K562 (cell line): ENCODE measurements around the gene AHCYL2. TPM values are rescaled to one million over a fixed set of nuclear protein-coding genes. Genes with fewer than 3 reads are reported as not detected.

Experiments used
- ATAC-seq: fragments of 200-7000 bp; cut with Tn5 transposase; 3 replicates; pipeline ENCODE4 v1.9.1; 2020; ENCODE audit warnings: moderate library complexity
- BruUV-seq: library from RNA; stranded (reverse); fragments of 400-500 nt; replicated peaks from 2 replicates; lab custom pipeline; 2021; lab: Mats Ljungman, UMichigan
- CTCF ChIA-PET: fragments of 300-600 bp; formaldehyde crosslinking; extraction: SDS; loops from one replicate; lab custom pipeline; 2021; ENCODE audit warnings: low intra/inter-chr PET ratio; lab: Yijun Ruan, JAX
- POLR2A ChIA-PET: fragments of 300-600, 350-650 bp; sonication (Branson Sonifier 250); formaldehyde crosslinking; extraction: SDS; loops from one replicate; lab custom pipeline; 2021; ENCODE audit warnings: antibody characterized with exemption, inconsistent platforms; lab: Yijun Ruan, JAX
- DNase-seq, 4 experiments: peaks; one replicate each; pipeline versions ENCODE4 v3.0.0 to v3.0.0-alpha.2; 2011 to 2018; ENCODE audit warnings: low spot score in 3 of 4, mixed read lengths in 3 of 4; ENCODE audit errors: extremely low read depth in 1 of 4
- FAIRE-seq: peaks from 2 replicates; lab custom pipeline; 2011; peaks lifted over from hg19 to GRCh38; lab: Jason Lieb, UNC
- H2AFZ ChIP-seq: 2 replicates; pipeline ENCODE4 v1.6.0; 2011; ENCODE audit warnings: low read depth, low read length, control low read depth, inconsistent platforms
- H3K27ac ChIP-seq: fragments of 200-600 bp; 3 replicates; pipeline ENCODE4 v1.8.0; 2011; ENCODE audit warnings: low read depth, mild to moderate bottlenecking, control low read depth, inconsistent platforms, low read length, moderate library complexity, mixed read lengths; ENCODE audit errors: extremely low read depth
- H3K27me3 ChIP-seq, 2 experiments: fragments of 300-600 bp in 1 of 2; 2 replicates in 1 of 2; 3 replicates in 1 of 2; pipeline versions ENCODE4 v1.6.0 to v1.8.0; 2011; ENCODE audit warnings: inconsistent platforms in 2 of 2, low read length in 2 of 2, mild to moderate bottlenecking in 1 of 2, mixed read lengths in 1 of 2, moderate library complexity in 1 of 2; ENCODE audit not compliant: control insufficient read depth in 2 of 2, insufficient read depth in 2 of 2
- H3K36me3 ChIP-seq: fragments of 300-600 bp; 3 replicates; pipeline ENCODE4 v1.8.0; 2011; ENCODE audit warnings: mild to moderate bottlenecking, low read length, inconsistent platforms; ENCODE audit not compliant: control insufficient read depth, insufficient read depth
- H3K4me1 ChIP-seq, 2 experiments: fragments of 200-600 bp in 1 of 2; replicated peaks in 1 of 2; 2 replicates in 1 of 2; 3 replicates in 1 of 2; pipeline versions ENCODE4 v1.5.1 to v1.8.0; 2011; ENCODE audit warnings: inconsistent platforms in 2 of 2, low read length in 2 of 2, mild to moderate bottlenecking in 1 of 2, mixed read lengths in 1 of 2, moderate library complexity in 1 of 2; ENCODE audit not compliant: control insufficient read depth in 2 of 2, insufficient read depth in 2 of 2
- H3K4me2 ChIP-seq: 2 replicates; pipeline ENCODE4 v1.6.1; 2011; ENCODE audit warnings: low read length, control low read depth, inconsistent platforms, mixed read lengths; ENCODE audit not compliant: insufficient read depth
- H3K4me3 ChIP-seq: fragments of 200-600 bp; sonication (generic), shearing (Covaris generic); 2 replicates; pipeline ENCODE4 v1.5.1; 2016; ENCODE audit warnings: control low read depth, inconsistent platforms
- H3K79me2 ChIP-seq: fragments of 200-600 bp; 3 replicates; pipeline ENCODE4 v1.8.0; 2011; ENCODE audit warnings: low read length, inconsistent platforms; ENCODE audit not compliant: control insufficient read depth, insufficient read depth
- H3K9ac ChIP-seq, 2 experiments: 2 replicates each; pipeline versions ENCODE4 v1.6.0 to v1.6.1; 2011; ENCODE audit warnings: low read depth in 2 of 2, low read length in 2 of 2, control low read depth in 1 of 2, inconsistent platforms in 1 of 2, mild to moderate bottlenecking in 1 of 2, mixed read lengths in 1 of 2; ENCODE audit not compliant: insufficient read depth in 1 of 2
- H3K9me1 ChIP-seq: one replicate; pipeline ENCODE4 v1.6.0; 2011; ENCODE audit warnings: inconsistent platforms, mild to moderate bottlenecking, low read length, moderate library complexity; ENCODE audit not compliant: control insufficient read depth, insufficient read depth
- H3K9me3 ChIP-seq: replicated peaks from 2 replicates; pipeline ENCODE4 v1.5.1; 2011; ENCODE audit warnings: low read depth, low read length, inconsistent platforms; ENCODE audit not compliant: control insufficient read depth, insufficient read depth
- H4K20me1 ChIP-seq: replicated peaks from 2 replicates; pipeline ENCODE4 v1.6.1; 2011; ENCODE audit warnings: low read length, inconsistent platforms, mixed read lengths; ENCODE audit not compliant: control insufficient read depth, insufficient read depth
- CAMTA2 ChIP-seq: fragments of 250-450 bp; sonication (Bioruptor Pico); conservative IDR thresholded peaks from 2 replicates; pipeline ENCODE4 v1.5.1; 2022
- CEBPB ChIP-seq: fragments of 450-650 bp; IDR thresholded peaks from 2 replicates; pipeline ENCODE4 v1.6.1; 2016; ENCODE audit warnings: missing genetic modification characterization, missing compliant biosample characterization
- EP300 ChIP-seq: IDR thresholded peaks from 2 replicates; pipeline ENCODE4 v1.6.1; 2012; ENCODE audit warnings: low read length, improper control_type of control experiment
- ESRRA ChIP-seq: fragments of 450-650 bp; IDR thresholded peaks from 2 replicates; pipeline ENCODE4 v1.6.1; 2014; ENCODE audit warnings: low read depth, mild to moderate bottlenecking, moderate library complexity, borderline replicate concordance
- HMG20A ChIP-seq: fragments of 450-650 bp; formaldehyde crosslinking; conservative IDR thresholded peaks from 2 replicates; pipeline ENCODE4 v1.4.0; 2020; ENCODE audit warnings: mild to moderate bottlenecking, mixed read lengths
- LARP7 ChIP-seq: fragments of 450-650 bp; IDR thresholded peaks from 2 replicates; pipeline ENCODE4 v1.6.1; 2016
- PHF20 ChIP-seq: fragments of 450-650 bp; IDR thresholded peaks from 2 replicates; pipeline ENCODE4 v1.6.1; 2018; ENCODE audit not compliant: partially characterized antibody
- RBBP5 ChIP-seq: fragments of 200-600 bp; sonication (generic); IDR thresholded peaks from 2 replicates; pipeline ENCODE4 v1.6.1; 2012; ENCODE audit warnings: borderline replicate concordance, mild to moderate bottlenecking, low read length, control low read depth, inconsistent platforms; ENCODE audit not compliant: insufficient read depth, poor library complexity, severe bottlenecking
- RHOXF2B ChIP-seq: fragments of 250-450 bp; sonication (Bioruptor Pico); conservative IDR thresholded peaks from 2 replicates; pipeline ENCODE4 v1.5.1; 2021
- SRSF9 ChIP-seq: fragments of 200-400 bp; formaldehyde crosslinking; IDR thresholded peaks from 2 replicates; pipeline ENCODE4 v1.6.1; 2017; ENCODE audit warnings: low read depth, low read length, borderline replicate concordance
- TARDBP ChIP-seq: fragments of 450-650 bp; IDR thresholded peaks from 2 replicates; pipeline ENCODE4 v1.6.1; 2016
- TOE1 ChIP-seq, 2 experiments: fragments of 450-650 bp in 1 of 2; sonication (generic) in 1 of 2; formaldehyde crosslinking in 1 of 2; IDR thresholded peaks; 2 replicates each; pipeline versions ENCODE4 v1.7.1 to v1.8.0; 2016 to 2022; ENCODE audit warnings: borderline replicate concordance in 2 of 2, mild to moderate bottlenecking in 2 of 2, antibody characterized with exemption in 1 of 2, inconsistent platforms in 1 of 2, low read depth in 1 of 2, missing genetic modification reagents in 1 of 2, moderate library complexity in 1 of 2
- ZNF175 ChIP-seq: fragments of 200-800 bp; sonication (Bioruptor generic); IDR thresholded peaks from 2 replicates; pipeline ENCODE4 v1.6.1; 2016; ENCODE audit warnings: low read depth, mild to moderate bottlenecking, missing genetic modification characterization, missing compliant biosample characterization
- ZNF780A ChIP-seq: fragments of 250-450 bp; sonication (Bioruptor Pico); IDR thresholded peaks from 2 replicates; pipeline ENCODE4 v1.5.0; 2021; ENCODE audit warnings: mild to moderate bottlenecking
- WGBS: fragments of 100-300 bp; shearing (Covaris generic); methylation state at CpG from one replicate; pipeline ENCODE4 v1.1.6; 2016; ENCODE audit warnings: low coverage, mixed read lengths; ENCODE audit not compliant: insufficient coverage; ENCODE audit errors: missing lambda C conversion rate; 5-methylcytosine and 5-hydroxymethylcytosine counted together
- in situ Hi-C: fragments of 300-500 bp; cut with MboI; formaldehyde crosslinking; loops from 4 replicates; pipeline ENCODE4 v1.15.0; 2018; ENCODE audit warnings: inconsistent platforms, mixed read lengths
- intact Hi-C: fragments of 100-400 bp; cut with micrococcal nuclease; formaldehyde crosslinking; loops from 2 replicates; pipeline ENCODE4 v1.14.2; 2022
- polyA plus RNA-seq, 8 experiments: library from polyadenylated mRNA; depleted of rRNA in 4 of 8; stranded (reverse) in 5 of 8; unstranded in 3 of 8; fragments of >200 nt; fragmentation: Nextera tagmentation in 2 of 8; fragmentation: Illumina TruSeq in 1 of 8; extraction: Ambion mirVana in 2 of 8; extraction: Trizol in 1 of 8; gene quantifications; 2 replicates each; pipeline versions ENCODE4 v1.2.1 to v1.2.3, GENCODE V29; 2011 to 2014; ENCODE audit warnings: inconsistent platforms in 1 of 8, missing spikeins in 1 of 8
- total RNA-seq, 7 experiments: library from RNA; depleted of rRNA in 6 of 7; stranded (reverse); fragments of >200 nt in 6 of 7; fragmentation: Illumina TruSeq in 2 of 7; extraction: Trizol in 2 of 7; gene quantifications; 2 replicates each; pipeline versions ENCODE4 v1.2.1 to v1.2.3, GENCODE V29; 2011 to 2021; ENCODE audit warnings: low replicate concordance in 1 of 7
- TF ChIP-seq, protein P1 (sequence below): fragments of 450-650 bp; conservative IDR thresholded peaks from 2 replicates; pipeline ENCODE4 v1.6.1; 2016; ENCODE audit warnings: missing genetic modification characterization, low read depth, mild to moderate bottlenecking, control low read depth, missing compliant biosample characterization

Gene AHCYL2
- total and polyA plus RNA-seq, 9 of the 15 experiments (the other 6 are each of a cell fraction or from before 2014, with no cell fraction given) = 0.93 to 10.5 (median 5.2) TPM

DNA sequence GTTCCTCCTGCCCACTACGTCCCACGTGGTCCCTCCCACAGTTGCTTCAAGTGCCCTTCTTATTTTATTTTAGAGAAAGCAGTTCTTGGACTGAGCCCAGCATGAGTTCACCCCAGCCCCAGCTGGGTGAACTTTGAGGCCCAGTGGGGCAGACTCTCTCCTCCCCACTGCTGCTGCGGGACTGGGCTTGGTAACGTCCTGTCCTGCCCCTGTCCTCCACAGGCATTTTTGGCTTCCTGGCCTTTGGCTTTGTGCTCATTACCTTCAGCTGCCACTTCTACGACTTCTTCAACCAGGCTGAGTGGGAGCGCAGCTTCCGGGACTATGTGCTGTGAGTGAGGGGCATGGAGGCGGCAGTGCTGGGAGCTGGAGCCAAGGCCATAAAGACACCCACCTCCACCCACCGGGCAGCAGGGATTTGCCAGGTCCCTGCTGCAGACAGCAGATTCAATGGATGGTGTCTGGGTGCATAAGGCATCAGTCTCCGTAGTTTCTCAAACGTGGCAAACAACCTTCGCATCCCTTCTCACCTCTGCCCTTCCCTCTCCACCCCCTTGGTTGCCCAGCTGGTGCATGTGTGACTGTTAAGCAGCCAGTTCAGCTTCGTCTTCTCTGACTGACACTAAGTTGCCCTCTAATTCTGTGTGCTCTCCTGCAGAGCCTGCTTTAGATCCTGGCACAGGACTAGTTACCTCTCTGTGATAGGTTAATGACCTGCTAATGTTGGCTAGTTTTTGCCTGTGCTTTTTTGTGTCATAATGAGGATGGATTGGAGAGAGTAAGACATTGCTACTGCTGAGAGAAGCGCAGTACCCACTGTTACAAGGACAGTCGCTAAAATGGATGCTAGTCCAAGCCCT is 15.5 kb upstream of the AHCYL2 start (continued):
- TF ChIP-seq, protein P1, sequence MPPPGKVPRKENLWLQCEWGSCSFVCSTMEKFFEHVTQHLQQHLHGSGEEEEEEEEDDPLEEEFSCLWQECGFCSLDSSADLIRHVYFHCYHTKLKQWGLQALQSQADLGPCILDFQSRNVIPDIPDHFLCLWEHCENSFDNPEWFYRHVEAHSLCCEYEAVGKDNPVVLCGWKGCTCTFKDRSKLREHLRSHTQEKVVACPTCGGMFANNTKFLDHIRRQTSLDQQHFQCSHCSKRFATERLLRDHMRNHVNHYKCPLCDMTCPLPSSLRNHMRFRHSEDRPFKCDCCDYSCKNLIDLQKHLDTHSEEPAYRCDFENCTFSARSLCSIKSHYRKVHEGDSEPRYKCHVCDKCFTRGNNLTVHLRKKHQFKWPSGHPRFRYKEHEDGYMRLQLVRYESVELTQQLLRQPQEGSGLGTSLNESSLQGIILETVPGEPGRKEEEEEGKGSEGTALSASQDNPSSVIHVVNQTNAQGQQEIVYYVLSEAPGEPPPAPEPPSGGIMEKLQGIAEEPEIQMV = no peak

DNA sequence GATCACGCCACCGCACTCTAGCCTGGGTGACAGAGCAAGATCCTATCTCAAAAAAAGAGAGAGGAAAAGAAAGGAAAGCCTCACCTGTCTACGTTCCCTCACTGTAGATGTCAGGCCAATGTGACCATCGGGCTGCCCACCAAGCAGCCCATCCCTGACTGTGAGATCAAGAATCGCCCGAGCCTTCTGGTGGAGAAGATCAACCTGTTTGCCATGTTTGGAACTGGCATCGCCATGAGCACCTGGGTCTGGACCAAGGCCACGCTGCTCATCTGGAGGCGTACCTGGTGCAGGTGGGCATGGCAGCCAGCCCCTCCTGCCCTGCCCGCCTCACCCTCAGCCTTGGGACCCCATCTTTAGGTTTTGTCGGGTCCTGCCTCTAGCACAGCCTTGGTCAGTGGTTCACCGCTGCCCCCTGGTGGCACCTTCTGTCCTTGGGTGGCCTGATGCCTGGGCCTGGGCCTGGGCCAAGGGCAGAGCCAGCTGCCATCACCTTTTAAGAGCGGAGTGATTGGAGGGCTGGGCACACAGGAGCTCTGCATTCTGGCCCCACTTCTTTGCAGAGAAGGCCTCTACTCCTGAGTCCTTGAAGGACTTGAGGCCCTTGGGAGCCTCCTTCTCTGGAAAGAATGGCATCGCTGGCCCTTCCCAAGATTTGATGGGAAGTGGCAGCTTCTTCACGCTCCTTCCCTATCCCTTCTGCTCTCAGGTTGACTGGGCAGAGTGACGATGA is 14.4 kb upstream of the AHCYL2 start:
- peak; percentile 93 for FAIRE-seq
- peaks cover 15% of the 10 kb centered on the region for H4K20me1 ChIP-seq
- H3K4me2 ChIP-seq = peak overlapping the region; percentile 26; the same call in 1 of the 2 replicates
- H3K36me3 ChIP-seq = no peaks in the 10 kb centered on the region
- intact Hi-C loops (loop anchor here (1.0 to 5.0 kb wide), 5 partner anchors 46 to 783 kb away; no protein-coding TSS in a partner anchor), in situ Hi-C loops (no loop called here)
- ChIA-PET CTCF (interaction anchor here (0.6 to 2.4 kb wide), 8 partner anchors 46 to 783 kb away, joined by 3 to 8 read pairs (median 4); no protein-coding TSS in a partner anchor), POLR2A (interaction anchor here (0.6 to 1.2 kb wide), 3 partner anchors 18 to 396 kb away, joined by 3 read pairs; no protein-coding TSS in a partner anchor)
- no peak overlapping the region for H2AFZ ChIP-seq
- WGBS = 12% methylated on average over 16 of the region's 16 CpGs
- H3K27me3 ChIP-seq = peaks cover 52 to 75% of the 10 kb centered on the region in 2 experiments
- H3K9me1 ChIP-seq = no peaks in the 10 kb centered on the region
- peak; percentile 90 for ATAC-seq
- DNase-seq = peak; percentile 82 to 88 (median 86)
- no peak overlapping the region for H3K27ac ChIP-seq
- no peak overlapping the region for H3K4me3 ChIP-seq
- H3K9ac ChIP-seq = 0 out of 4 replicates have a peak overlapping the region, but pooled peaks of 1 of the 2 experiments have one; percentile 10
- H3K9me3 ChIP-seq = no peaks in the 10 kb centered on the region
- H3K79me2 ChIP-seq = no peaks in the 10 kb centered on the region
- peaks cover 5 to 7% of the 10 kb centered on the region in 2 experiments; a peak in 3 of 5 replicates for H3K4me1 ChIP-seq
- BruUV-seq = no TSS peak
- no peak for TF ChIP-seq EP300
- no peak for TF ChIP-seq PHF20
- no peak for TF ChIP-seq RBBP5
- 0 out of 2 replicates have a peak, but pooled peaks have one; percentile 52 for TF ChIP-seq TARDBP
- no peak for TF ChIP-seq RHOXF2B (CRISPR knock-in tag)
- TF ChIP-seq ESRRA = 0 out of 2 replicates have a peak, but pooled peaks have one; percentile 42
- TF ChIP-seq TOE1 (IDR thresholded peaks at IDR 0.05; ENCODE audit: borderline replicate concordance) = no peak
- TF ChIP-seq TOE1 (CRISPR knock-in tag; IDR thresholded peaks at IDR 0.05; ENCODE audit: borderline replicate concordance, low read depth) = peak; percentile 46; the same call in 1 of the 2 replicates
- TF ChIP-seq LARP7 = no peak
- TF ChIP-seq SRSF9 = no peak
- TF ChIP-seq CAMTA2 (CRISPR knock-in tag) = no peak
- TF ChIP-seq CEBPB (tag) = no peak
- TF ChIP-seq ZNF780A (CRISPR knock-in tag) = no peak
- TF ChIP-seq HMG20A (CRISPR knock-in tag) = no peak
- no peak for TF ChIP-seq ZNF175 (CRISPR knock-in tag)
